WTC11 (cell line): Measurements from ENCODE around the gene CNTNAP2.

Experiments
- CTCF ChIP-seq: fragments of 200-600 bp; IDR thresholded peaks from 2 replicates; pipeline ENCODE4 v1.8.0; 2022; ENCODE audit warnings: antibody characterized with exemption
- ETV6 ChIP-seq: sonication (generic); formaldehyde crosslinking; IDR thresholded peaks from 2 replicates; pipeline ENCODE4 v1.8.1; 2022; ENCODE audit warnings: mild to moderate bottlenecking, missing genetic modification reagents
- IRF2 ChIP-seq: sonication (generic); formaldehyde crosslinking; IDR thresholded peaks from 2 replicates; pipeline ENCODE4 v1.8.0; 2022; ENCODE audit warnings: low read depth, missing genetic modification reagents, borderline replicate concordance
- JUN ChIP-seq: sonication (generic); formaldehyde crosslinking; IDR thresholded peaks from 2 replicates; pipeline ENCODE4 v1.8.0; 2023; ENCODE audit warnings: mild to moderate bottlenecking, missing genetic modification reagents
- MXD4 ChIP-seq: fragments of 250-450 bp; sonication (Bioruptor Pico); IDR thresholded peaks from 2 replicates; pipeline ENCODE4 v1.8.0; 2021; ENCODE audit warnings: mild to moderate bottlenecking, moderate library complexity, borderline replicate concordance
- NFYB ChIP-seq: sonication (generic); formaldehyde crosslinking; conservative IDR thresholded peaks from 2 replicates; pipeline ENCODE4 v1.8.0; 2022; ENCODE audit warnings: low read depth, missing genetic modification reagents
- TEAD4 ChIP-seq: sonication (generic); formaldehyde crosslinking; IDR thresholded peaks from 2 replicates; pipeline ENCODE4 v1.8.0; 2022; ENCODE audit warnings: mild to moderate bottlenecking, missing genetic modification reagents
- ZBTB21 ChIP-seq: sonication (generic); formaldehyde crosslinking; IDR thresholded peaks from 2 replicates; pipeline ENCODE4 v1.8.1; 2023; ENCODE audit warnings: mild to moderate bottlenecking, missing genetic modification reagents, borderline replicate concordance
- ZNF416 ChIP-seq: fragments of 250-450 bp; sonication (Bioruptor Pico); IDR thresholded peaks from 2 replicates; pipeline ENCODE4 v1.9.0; 2021; ENCODE audit warnings: mild to moderate bottlenecking, inconsistent platforms
- TF ChIP-seq, protein P1 (sequence below): sonication (generic); formaldehyde crosslinking; IDR thresholded peaks from 2 replicates; pipeline ENCODE4 v1.8.1; 2023; ENCODE audit warnings: mild to moderate bottlenecking, moderate library complexity, missing genetic modification reagents
- TF ChIP-seq, protein P2 (sequence below): sonication (generic); formaldehyde crosslinking; IDR thresholded peaks from 2 replicates; pipeline ENCODE4 v1.8.1; 2023; ENCODE audit warnings: mild to moderate bottlenecking, missing genetic modification reagents, moderate library complexity
- TF ChIP-seq, protein P3 (sequence below): sonication (generic); formaldehyde crosslinking; IDR thresholded peaks from 2 replicates; pipeline ENCODE4 v1.8.1; 2022; ENCODE audit warnings: mild to moderate bottlenecking, missing genetic modification reagents, moderate library complexity, borderline replicate concordance

GRCh38 chr7:146262527-146262926, 145.9 kb downstream of the CNTNAP2 start:
- no peak for TF ChIP-seq IRF2
- TF ChIP-seq, protein P1, sequence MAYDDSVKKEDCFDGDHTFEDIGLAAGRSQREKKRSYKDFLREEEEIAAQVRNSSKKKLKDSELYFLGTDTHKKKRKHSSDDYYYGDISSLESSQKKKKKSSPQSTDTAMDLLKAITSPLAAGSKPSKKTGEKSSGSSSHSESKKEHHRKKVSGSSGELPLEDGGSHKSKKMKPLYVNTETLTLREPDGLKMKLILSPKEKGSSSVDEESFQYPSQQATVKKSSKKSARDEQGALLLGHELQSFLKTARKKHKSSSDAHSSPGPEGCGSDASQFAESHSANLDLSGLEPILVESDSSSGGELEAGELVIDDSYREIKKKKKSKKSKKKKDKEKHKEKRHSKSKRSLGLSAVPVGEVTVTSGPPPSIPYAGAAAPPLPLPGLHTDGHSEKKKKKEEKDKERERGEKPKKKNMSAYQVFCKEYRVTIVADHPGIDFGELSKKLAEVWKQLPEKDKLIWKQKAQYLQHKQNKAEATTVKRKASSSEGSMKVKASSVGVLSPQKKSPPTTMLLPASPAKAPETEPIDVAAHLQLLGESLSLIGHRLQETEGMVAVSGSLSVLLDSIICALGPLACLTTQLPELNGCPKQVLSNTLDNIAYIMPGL (CRISPR knock-in tag) = no peak
- no peak for TF ChIP-seq ETV6 (CRISPR knock-in tag)
- TF ChIP-seq TEAD4 (CRISPR knock-in tag) = no peak
- TF ChIP-seq CTCF = no peak
- TF ChIP-seq, protein P2, sequence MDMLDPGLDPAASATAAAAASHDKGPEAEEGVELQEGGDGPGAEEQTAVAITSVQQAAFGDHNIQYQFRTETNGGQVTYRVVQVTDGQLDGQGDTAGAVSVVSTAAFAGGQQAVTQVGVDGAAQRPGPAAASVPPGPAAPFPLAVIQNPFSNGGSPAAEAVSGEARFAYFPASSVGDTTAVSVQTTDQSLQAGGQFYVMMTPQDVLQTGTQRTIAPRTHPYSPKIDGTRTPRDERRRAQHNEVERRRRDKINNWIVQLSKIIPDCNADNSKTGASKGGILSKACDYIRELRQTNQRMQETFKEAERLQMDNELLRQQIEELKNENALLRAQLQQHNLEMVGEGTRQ (CRISPR knock-in tag) = no peak
- TF ChIP-seq, protein P3, sequence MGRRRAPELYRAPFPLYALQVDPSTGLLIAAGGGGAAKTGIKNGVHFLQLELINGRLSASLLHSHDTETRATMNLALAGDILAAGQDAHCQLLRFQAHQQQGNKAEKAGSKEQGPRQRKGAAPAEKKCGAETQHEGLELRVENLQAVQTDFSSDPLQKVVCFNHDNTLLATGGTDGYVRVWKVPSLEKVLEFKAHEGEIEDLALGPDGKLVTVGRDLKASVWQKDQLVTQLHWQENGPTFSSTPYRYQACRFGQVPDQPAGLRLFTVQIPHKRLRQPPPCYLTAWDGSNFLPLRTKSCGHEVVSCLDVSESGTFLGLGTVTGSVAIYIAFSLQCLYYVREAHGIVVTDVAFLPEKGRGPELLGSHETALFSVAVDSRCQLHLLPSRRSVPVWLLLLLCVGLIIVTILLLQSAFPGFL = no peak
- TF ChIP-seq JUN = no peak
- no peak for TF ChIP-seq ZBTB21
- TF ChIP-seq ZNF416 (CRISPR knock-in tag) = no peak
- no peak for TF ChIP-seq NFYB (CRISPR knock-in tag)
- TF ChIP-seq MXD4 (CRISPR knock-in tag) = no peak
